ENCODE measurements around the gene HPGDS. TPM values are rescaled to one million over a fixed set of nuclear protein-coding genes. Genes with fewer than 3 reads are reported as not detected.

Gene HPGDS
- total and polyA plus RNA-seq, 10 of the 15 experiments (the other 5 are each of a cell fraction or from before 2014, with no cell fraction given) = not detected

GRCh38 chr4:94336303-94336702 is 6.3 kb downstream of the HPGDS start:
- BruUV-seq (replicated peaks) = no TSS peak
- H2AFZ ChIP-seq (ENCODE audit: control insufficient read depth, low read depth, low read length) = no peak overlapping the region

GRCh38 chr4:94334962-94335361 is 7.7 kb downstream of the HPGDS start:
- RAD21 ChIA-PET (ENCODE audit: unreplicated experiment) = no interaction called here
- no peaks in the 10 kb centered on the region for H3K27me3 ChIP-seq (replicated peaks in 1 of 2; ENCODE audit: control insufficient read depth in 2 of 2, insufficient read depth in 2 of 2, low read length in 1 of 2)
- H3K36me3 ChIP-seq (ENCODE audit: control insufficient read depth in 2 of 2, insufficient read depth in 2 of 2, low read length in 1 of 2) = no peaks in the 10 kb centered on the region
- H2AFZ ChIP-seq (ENCODE audit: control insufficient read depth, low read depth, low read length) = no peak overlapping the region
- no peak overlapping the region for H3K4me3 ChIP-seq
- H3K9me3 ChIP-seq (replicated peaks; ENCODE audit: control insufficient read depth, insufficient read depth, low read length) = no peaks in the 10 kb centered on the region; the same call in 2 of the 3 replicates
- no peak overlapping the region for H3K4me2 ChIP-seq (ENCODE audit: control insufficient read depth, insufficient read depth)
- POLR2A ChIA-PET = no interaction called here
- H3K4me1 ChIP-seq (ENCODE audit: control insufficient read depth, insufficient read depth, low read length) = peaks cover 10% of the 10 kb centered on the region
- intact Hi-C loops (cut with micrococcal nuclease; ENCODE audit: unreplicated experiment) = no loop called here
- H4K20me1 ChIP-seq (ENCODE audit: control insufficient read depth, insufficient read depth) = no peaks in the 10 kb centered on the region
- 65% methylated on average over 3 of the region's 3 CpGs for WGBS (ENCODE audit: insufficient coverage, insufficient replicate concordance, low lambda C conversion rate, missing lambda C conversion rate)
- FAIRE-seq = no peak
- no peak for DNase-seq (ENCODE audit: low read depth, low spot score)
- TF ChIP-seq CHD1 (IDR thresholded peaks at IDR 0.05; ENCODE audit: low read depth, low read length) = no peak
- TF ChIP-seq, protein P1, sequence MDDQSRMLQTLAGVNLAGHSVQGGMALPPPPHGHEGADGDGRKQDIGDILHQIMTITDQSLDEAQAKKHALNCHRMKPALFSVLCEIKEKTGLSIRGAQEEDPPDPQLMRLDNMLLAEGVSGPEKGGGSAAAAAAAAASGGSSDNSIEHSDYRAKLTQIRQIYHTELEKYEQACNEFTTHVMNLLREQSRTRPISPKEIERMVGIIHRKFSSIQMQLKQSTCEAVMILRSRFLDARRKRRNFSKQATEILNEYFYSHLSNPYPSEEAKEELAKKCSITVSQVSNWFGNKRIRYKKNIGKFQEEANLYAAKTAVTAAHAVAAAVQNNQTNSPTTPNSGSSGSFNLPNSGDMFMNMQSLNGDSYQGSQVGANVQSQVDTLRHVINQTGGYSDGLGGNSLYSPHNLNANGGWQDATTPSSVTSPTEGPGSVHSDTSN (IDR thresholded peaks at IDR 0.05; ENCODE audit: insufficient replicate concordance, low read depth, low read length) = no peak
- no peak for TF ChIP-seq MEF2B (IDR thresholded peaks at IDR 0.05; ENCODE audit: partially characterized antibody, poor library complexity, severe bottlenecking)
- TF ChIP-seq CBX3 (IDR thresholded peaks at IDR 0.05; ENCODE audit: borderline replicate concordance, low read depth) = no peak
- TF ChIP-seq HCFC1 (IDR thresholded peaks at IDR 0.05; ENCODE audit: low read length) = no peak
- in situ Hi-C loops (cut with MboI) = no loop called here
- H3K79me2 ChIP-seq (ENCODE audit: control insufficient read depth, insufficient read depth, low read length) = no peaks in the 10 kb centered on the region
- CTCF ChIA-PET = no interaction called here
- no TSS peak for BruUV-seq (replicated peaks)
- SMC1A ChIA-PET (ENCODE audit: uncharacterized antibody, unreplicated experiment) = no interaction called here
- no peak overlapping the region for H3K27ac ChIP-seq (ENCODE audit: control insufficient read depth, insufficient read depth)
- no peak overlapping the region for H3K9ac ChIP-seq (ENCODE audit: control insufficient read depth, insufficient read depth, low read length)
- ATAC-seq = no peak

More at GRCh38 chr4:94336303-94336702, 6.3 kb downstream of the HPGDS start:
- Histone ChIP-seq H3K36me3 (ENCODE audit: control insufficient read depth in 2 of 2, insufficient read depth in 2 of 2, low read length in 1 of 2) (no peaks in the 10 kb centered on the region), H3K27ac (ENCODE audit: control insufficient read depth, insufficient read depth) (no peak overlapping the region), H3K4me2 (ENCODE audit: control insufficient read depth, insufficient read depth) (no peak overlapping the region), H4K20me1 (ENCODE audit: control insufficient read depth, insufficient read depth) (no peaks in the 10 kb centered on the region), H3K9me3 (replicated peaks; ENCODE audit: control insufficient read depth, insufficient read depth, low read length) (no peaks in the 10 kb centered on the region; the same call in 2 of the 3 replicates), H3K27me3 (replicated peaks in 1 of 2; ENCODE audit: control insufficient read depth in 2 of 2, insufficient read depth in 2 of 2, low read length in 1 of 2) (no peaks in the 10 kb centered on the region), H3K9ac (ENCODE audit: control insufficient read depth, insufficient read depth, low read length) (no peak overlapping the region), H3K79me2 (ENCODE audit: control insufficient read depth, insufficient read depth, low read length) (no peaks in the 10 kb centered on the region), H3K4me1 (ENCODE audit: control insufficient read depth, insufficient read depth, low read length) (peaks cover 10% of the 10 kb centered on the region), H3K4me3 (no peak overlapping the region)
- ChIA-PET POLR2A (interaction anchor here (0.7 kb wide), 1 partner anchor 8 kb away, joined by 3 read pairs; no protein-coding TSS in a partner anchor), RAD21 (ENCODE audit: unreplicated experiment) (no interaction called here), CTCF (no interaction called here), SMC1A (ENCODE audit: uncharacterized antibody, unreplicated experiment) (interaction anchor here (1.1 kb wide), 1 partner anchor 13 kb away, joined by 3 read pairs; no protein-coding TSS in a partner anchor)
- 67% methylated on average over 3 of the region's 3 CpGs for WGBS (ENCODE audit: insufficient coverage, insufficient replicate concordance, low lambda C conversion rate, missing lambda C conversion rate)
- no peak for ATAC-seq
- no peak for TF ChIP-seq NRF1 (conservative IDR thresholded peaks at IDR 0.05; ENCODE audit: low read depth, low read length)
- intact Hi-C loops (cut with micrococcal nuclease; ENCODE audit: unreplicated experiment) = no loop called here
- FAIRE-seq = no peak
- no peak for DNase-seq (ENCODE audit: low read depth, low spot score)
- in situ Hi-C loops (cut with MboI) = no loop called here
